GM18502 (cell line): Measurements from ENCODE around the gene FGF9.
A peak's percentile ranks its signal among the peaks of the same experiment; 100 is the strongest.

ENCODE experiments used
- ATAC-seq: cut with Tn5 transposase; IDR thresholded peaks from one replicate; pipeline ENCODE4 v1.9.1; 2021; ENCODE audit warnings: mild to moderate bottlenecking; ENCODE audit not compliant: unreplicated experiment, poor library complexity

Gene FGF9

GRCh38 chr13:21673789-21674489 is 3.1 kb downstream of the FGF9 start:
- ATAC-seq, result peak; percentile 37

- no peak for ATAC-seq
These were observed 3.7 kb downstream of the FGF9 start for GRCh38 chr13:21674490-21675009.

GRCh38 chr13:21675095-21675991 is 4.5 kb downstream of the FGF9 start:
- no peak for ATAC-seq

GRCh38 chr13:21676611-21677021 is 5.7 kb downstream of the FGF9 start:
- no peak for ATAC-seq

GRCh38 chr13:21677075-21677623 is 6.3 kb downstream of the FGF9 start:
- no peak for ATAC-seq

- ATAC-seq, result no peak
These were observed 12.3 kb downstream of the FGF9 start for GRCh38 chr13:21683034-21683733.

- no peak for ATAC-seq
These were observed 13.7 kb downstream of the FGF9 start for GRCh38 chr13:21684576-21684975.

GRCh38 chr13:21685485-21686064 is 14.7 kb downstream of the FGF9 start:
- ATAC-seq, result no peak

- peak; percentile 97 for ATAC-seq
These were observed 16.0 kb downstream of the FGF9 start for GRCh38 chr13:21686751-21687391.

GRCh38 chr13:21688056-21688455 is 17.2 kb downstream of the FGF9 start:
- no peak for ATAC-seq

- ATAC-seq, result no peak
These were observed 18.2 kb downstream of the FGF9 start for GRCh38 chr13:21689097-21689496.

- no peak for ATAC-seq
These were observed 20.1 kb downstream of the FGF9 start for GRCh38 chr13:21690955-21691354.

GRCh38 chr13:21691500-21691899 is 20.6 kb downstream of the FGF9 start:
- ATAC-seq, result no peak

GRCh38 chr13:21691928-21692327 is 21.1 kb downstream of the FGF9 start:
- no peak for ATAC-seq

- no peak for ATAC-seq
These were observed 24.0 kb downstream of the FGF9 start for GRCh38 chr13:21694831-21695230.

- no peak for ATAC-seq
These were observed 24.7 kb downstream of the FGF9 start for GRCh38 chr13:21695546-21695945.

- no peak for ATAC-seq
These were observed 26.1 kb downstream of the FGF9 start for GRCh38 chr13:21696865-21697448.

GRCh38 chr13:21698817-21699679 is 28.2 kb downstream of the FGF9 start:
- ATAC-seq, result no peak
